ENCODE measurements around the gene TPSAB1. TPM values are rescaled to one million over a fixed set of nuclear protein-coding genes. Genes with fewer than 3 reads are reported as not detected.

The TPSAB1 gene
- total RNA-seq, 4 donors from 2014 or later: 39.8 to 94.6 (median 63.9) TPM

GRCh38 chr16:1277617-1278282 lies 37.2 kb downstream of the TPSAB1 start:
- Histone ChIP-seq H3K9me3 (peaks cover 0 to 8% (median 0%) of the 10 kb centered on the region in 3 donors), H3K4me1 (no peaks in the 10 kb centered on the region), H3K27me3 (peaks cover 85% of the 10 kb centered on the region), H3K27ac (no peak overlapping the region), H3K4me3 (no peak overlapping the region), H3K36me3 (no peaks in the 10 kb centered on the region)
- no peak for ATAC-seq
- no peak for TF ChIP-seq EP300 (IDR thresholded peaks at IDR 0.05)
- TF ChIP-seq CTCF (IDR thresholded peaks at IDR 0.05): no peak
- TF ChIP-seq POLR2AphosphoS5 (IDR thresholded peaks at IDR 0.05): no peak
- TF ChIP-seq POLR2A (IDR thresholded peaks at IDR 0.05): no peak
- WGBS, 2 donors (ENCODE audit: low coverage in 1 of 2): 18% methylated on average over 4 of the region's 21 CpGs; no CpG with 5 or more reads in 1 of the 2 donors

GRCh38 chr16:1278477-1278876 lies 38.0 kb downstream of the TPSAB1 start:
- Histone ChIP-seq H3K4me1 (no peaks in the 10 kb centered on the region), H3K4me3 (no peak overlapping the region), H3K27ac (no peak overlapping the region), H3K27me3 (peaks cover 85% of the 10 kb centered on the region), H3K36me3 (no peaks in the 10 kb centered on the region), H3K9me3 (peaks cover 0 to 5% (median 0%) of the 10 kb centered on the region in 3 donors)
- WGBS, 2 donors (ENCODE audit: low coverage in 1 of 2): no CpG with 5 or more reads among the region's 18 CpGs
- no peak for ATAC-seq
- TF ChIP-seq CTCF (IDR thresholded peaks at IDR 0.05) (no peak), POLR2A (IDR thresholded peaks at IDR 0.05) (no peak), EP300 (IDR thresholded peaks at IDR 0.05) (no peak), POLR2AphosphoS5 (IDR thresholded peaks at IDR 0.05) (no peak)

- no peak for ATAC-seq
- Histone ChIP-seq H3K4me3 (no peak overlapping the region), H3K27ac (no peak overlapping the region), H3K27me3 (peaks cover 85% of the 10 kb centered on the region), H3K9me3 (no peaks in the 10 kb centered on the region), H3K4me1 (no peaks in the 10 kb centered on the region), H3K36me3 (no peaks in the 10 kb centered on the region)
- no peak for TF ChIP-seq CTCF (IDR thresholded peaks at IDR 0.05)
- TF ChIP-seq POLR2A (IDR thresholded peaks at IDR 0.05): no peak
- TF ChIP-seq POLR2AphosphoS5 (IDR thresholded peaks at IDR 0.05): no peak
- TF ChIP-seq EP300 (IDR thresholded peaks at IDR 0.05): no peak
- WGBS, 2 donors (ENCODE audit: low coverage in 1 of 2): 67% methylated on average over 1 of the region's 30 CpGs; no CpG with 5 or more reads in 1 of the 2 donors
Measured at GRCh38 chr16:1279081-1279944, 38.8 kb downstream of the TPSAB1 start.

- Histone ChIP-seq H3K9me3 (no peaks in the 10 kb centered on the region), H3K27me3 (peaks cover 89% of the 10 kb centered on the region), H3K4me1 (no peaks in the 10 kb centered on the region), H3K36me3 (no peaks in the 10 kb centered on the region), H3K27ac (no peak overlapping the region), H3K4me3 (no peak overlapping the region)
- no CpG with 5 or more reads among the region's 29 CpGs for WGBS, 2 donors (ENCODE audit: low coverage in 1 of 2)
- ATAC-seq: no peak
- no peak for TF ChIP-seq POLR2A (IDR thresholded peaks at IDR 0.05)
- no peak for TF ChIP-seq CTCF (IDR thresholded peaks at IDR 0.05)
- TF ChIP-seq POLR2AphosphoS5 (IDR thresholded peaks at IDR 0.05): no peak
Measured at GRCh38 chr16:1279945-1280589, 39.6 kb downstream of the TPSAB1 start.
